ENCODE data around the gene C1QL1. TPM values are rescaled to one million over a fixed set of nuclear protein-coding genes. Genes with fewer than 3 reads are reported as not detected.
"Not testable (repeated sequence)": the region's sequence is repeated elsewhere in the genome, so short reads cannot be mapped to it uniquely, and the experiment has no call there.

The C1QL1 gene
- total RNA-seq, 1 experiment from 2014 or later, result 6.1 TPM

- Histone ChIP-seq H3K27me3 (no peaks in the 10 kb centered on the region), H3K9me3 (no peaks in the 10 kb centered on the region), H3K4me3 (peak overlapping the region; percentile 79), H3K36me3 (peaks cover 26% of the 10 kb centered on the region)
- DNase-seq, result no peak
Measured at GRCh38 chr17:44948315-44948795, 19.7 kb downstream of the C1QL1 start.

GRCh38 chr17:44947461-44948314 is 20.4 kb downstream of the C1QL1 start, which contains the start of gene KIF18B:
Gene KIF18B, minus strand, starts transcription at chr17:44947773. Its CDS starts 11,429 bp downstream, at chr17:44936344.
- Histone ChIP-seq H3K36me3 (peaks cover 31% of the 10 kb centered on the region), H3K4me3 (peak within 1 kb of the TSS; percentile 79), H3K9me3 (no peaks in the 10 kb centered on the region), H3K27me3 (no peaks in the 10 kb centered on the region)
- peak; percentile 97 for DNase-seq

GRCh38 chr17:44945652-44946051 is 22.5 kb downstream of the C1QL1 start:
- H3K36me3 ChIP-seq, result peaks cover 48% of the 10 kb centered on the region
- H3K9me3 ChIP-seq, H3K4me3 ChIP-seq, H3K27me3 ChIP-seq, DNase-seq: not testable (repeated sequence)

- Histone ChIP-seq H3K27me3 (no peaks in the 10 kb centered on the region), H3K36me3 (peaks cover 79% of the 10 kb centered on the region), H3K9me3 (peaks cover 9% of the 10 kb centered on the region), H3K4me3 (no peak overlapping the region)
- DNase-seq, result no peak
Measured at GRCh38 chr17:44942456-44942855, 25.6 kb downstream of the C1QL1 start.

GRCh38 chr17:44941712-44942331 is 26.3 kb downstream of the C1QL1 start:
- Histone ChIP-seq H3K36me3 (peaks cover 85% of the 10 kb centered on the region), H3K9me3 (peaks cover 9% of the 10 kb centered on the region), H3K4me3 (no peak overlapping the region), H3K27me3 (no peaks in the 10 kb centered on the region)
- no peak for DNase-seq

- Histone ChIP-seq H3K27me3 (no peaks in the 10 kb centered on the region), H3K36me3 (peaks cover 85% of the 10 kb centered on the region), H3K9me3 (peaks cover 9% of the 10 kb centered on the region), H3K4me3 (no peak overlapping the region)
- DNase-seq, result no peak
Measured at GRCh38 chr17:44940768-44941167, 27.3 kb downstream of the C1QL1 start.

- DNase-seq, result no peak
- Histone ChIP-seq H3K4me3 (no peak overlapping the region), H3K36me3 (peaks cover 86% of the 10 kb centered on the region), H3K9me3 (peaks cover 9% of the 10 kb centered on the region), H3K27me3 (no peaks in the 10 kb centered on the region)
Measured at GRCh38 chr17:44940317-44940716, 27.8 kb downstream of the C1QL1 start.

- Histone ChIP-seq H3K27me3 (no peaks in the 10 kb centered on the region), H3K4me3 (no peak overlapping the region), H3K36me3 (peaks cover 94% of the 10 kb centered on the region), H3K9me3 (peaks cover 9% of the 10 kb centered on the region)
- no peak for DNase-seq
Measured at GRCh38 chr17:44935116-44935515, 33.0 kb downstream of the C1QL1 start.

- no peak for DNase-seq
- no peak overlapping the region for H3K4me3 ChIP-seq
- peaks cover 94% of the 10 kb centered on the region for H3K36me3 ChIP-seq
- no peaks in the 10 kb centered on the region for H3K27me3 ChIP-seq
- H3K9me3 ChIP-seq, result peaks cover 9% of the 10 kb centered on the region
Measured at GRCh38 chr17:44934745-44935105, 33.4 kb downstream of the C1QL1 start.

- H3K36me3 ChIP-seq, result peaks cover 95% of the 10 kb centered on the region
Measured at GRCh38 chr17:44933824-44934744, 34.0 kb downstream of the C1QL1 start.

GRCh38 chr17:44932787-44933097 is 35.4 kb downstream of the C1QL1 start:
- peaks cover 95% of the 10 kb centered on the region for H3K36me3 ChIP-seq
- no peak for DNase-seq
- H3K9me3 ChIP-seq, result no peaks in the 10 kb centered on the region
- H3K27me3 ChIP-seq, result no peaks in the 10 kb centered on the region
- no peak overlapping the region for H3K4me3 ChIP-seq

More at GRCh38 chr17:44933824-44934744, 34.0 kb downstream of the C1QL1 start:
- Histone ChIP-seq H3K9me3 (peaks cover 7% of the 10 kb centered on the region), H3K27me3 (no peaks in the 10 kb centered on the region), H3K4me3 (no peak overlapping the region)
- DNase-seq, result no peak

GRCh38 chr17:44932096-44932786 is 35.9 kb downstream of the C1QL1 start:
- Histone ChIP-seq H3K4me3 (no peak overlapping the region), H3K9me3 (no peaks in the 10 kb centered on the region), H3K36me3 (peaks cover 95% of the 10 kb centered on the region), H3K27me3 (no peaks in the 10 kb centered on the region)
- DNase-seq, result no peak

GRCh38 chr17:44931376-44931775 is 36.7 kb downstream of the C1QL1 start:
- DNase-seq, result no peak
- no peaks in the 10 kb centered on the region for H3K27me3 ChIP-seq
- no peak overlapping the region for H3K4me3 ChIP-seq
- no peaks in the 10 kb centered on the region for H3K9me3 ChIP-seq
- H3K36me3 ChIP-seq, result peaks cover 99% of the 10 kb centered on the region

- no peak for DNase-seq
- Histone ChIP-seq H3K4me3 (no peak overlapping the region), H3K9me3 (no peaks in the 10 kb centered on the region), H3K36me3 (peaks cover 100% of the 10 kb centered on the region), H3K27me3 (no peaks in the 10 kb centered on the region)
Measured at GRCh38 chr17:44930667-44931066, 37.4 kb downstream of the C1QL1 start.

- H3K27me3 ChIP-seq, result no peaks in the 10 kb centered on the region; the same call in 1 of the 2 replicates
- H3K4me3 ChIP-seq, result no peak overlapping the region
- H3K36me3 ChIP-seq, result peaks cover 87% of the 10 kb centered on the region
- H3K9me3 ChIP-seq, result no peaks in the 10 kb centered on the region
- no peak for DNase-seq
Measured at GRCh38 chr17:44928950-44929720, 39.0 kb downstream of the C1QL1 start.

GRCh38 chr17:44928136-44928535 is 40.0 kb downstream of the C1QL1 start:
- Histone ChIP-seq H3K4me3 (no peak overlapping the region), H3K27me3 (no peaks in the 10 kb centered on the region; the same call in 1 of the 2 replicates), H3K9me3 (no peaks in the 10 kb centered on the region), H3K36me3 (peaks cover 77% of the 10 kb centered on the region)
- no peak for DNase-seq

All from MG63 (cell line).